M059J (cell line): Measurements from ENCODE around the gene MAP3K2. TPM values are rescaled to one million over a fixed set of nuclear protein-coding genes. Genes with fewer than 3 reads are reported as not detected.
A peak's percentile ranks its signal among the peaks of the same experiment; 100 is the strongest.
"Not testable (repeated sequence)": the region's sequence is repeated elsewhere in the genome, so short reads cannot be mapped to it uniquely, and the experiment has no call there.

Source experiments
- DNase-seq: peaks from one replicate; pipeline ENCODE4 v3.0.0-alpha.2; 2012; ENCODE audit warnings: low read depth
- total RNA-seq: library from RNA; depleted of rRNA; stranded (reverse); fragments of >200 nt; shearing (Covaris generic); gene quantifications from 2 replicates; pipeline ENCODE4 v1.2.3, GENCODE V29; 2014

Gene MAP3K2
- total RNA-seq, 1 experiment from 2014 or later = 28.8 TPM

DNA sequence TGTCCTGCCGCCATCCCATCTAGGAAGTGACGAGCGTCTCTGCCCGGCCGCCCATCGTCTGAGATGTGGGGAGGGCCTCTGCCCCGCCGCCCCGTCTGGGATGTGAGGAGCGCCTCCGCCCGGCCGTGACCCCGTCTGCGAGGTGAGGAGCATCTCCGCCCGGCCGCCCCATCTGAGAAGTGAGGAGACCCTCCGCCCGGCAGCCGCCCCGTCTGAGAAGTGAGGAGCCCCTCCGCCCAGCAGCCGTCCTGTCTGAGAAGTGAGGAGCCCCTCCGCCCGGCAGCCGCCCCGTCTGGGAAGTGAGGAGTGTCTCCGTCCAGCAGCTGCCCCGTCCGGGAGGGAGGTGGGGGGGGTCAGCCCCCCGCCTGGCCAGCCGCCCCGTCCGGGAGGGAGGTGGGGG is 34.6 kb downstream of the MAP3K2 start:
- DNase-seq = not testable (repeated sequence)

DNA sequence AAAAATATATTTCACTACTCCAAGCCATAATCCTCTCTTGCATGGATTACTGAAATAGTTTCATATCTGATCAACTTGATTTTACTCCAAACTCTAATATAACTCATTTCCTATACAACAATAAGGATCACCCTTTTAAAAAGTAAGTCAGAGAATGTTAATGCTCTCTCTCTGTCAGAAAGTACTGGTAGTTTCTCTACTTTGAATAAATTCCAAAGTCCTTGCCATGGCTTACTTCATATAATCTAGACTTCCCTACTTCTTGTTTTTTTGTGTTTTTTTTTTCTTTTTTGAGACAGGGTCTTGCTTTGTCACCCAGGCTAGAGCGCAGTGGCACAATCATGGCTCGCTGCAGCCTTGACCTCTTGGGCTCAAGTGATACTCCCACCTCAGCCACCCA is 36.2 kb downstream of the MAP3K2 start:
- no peak for DNase-seq

DNA sequence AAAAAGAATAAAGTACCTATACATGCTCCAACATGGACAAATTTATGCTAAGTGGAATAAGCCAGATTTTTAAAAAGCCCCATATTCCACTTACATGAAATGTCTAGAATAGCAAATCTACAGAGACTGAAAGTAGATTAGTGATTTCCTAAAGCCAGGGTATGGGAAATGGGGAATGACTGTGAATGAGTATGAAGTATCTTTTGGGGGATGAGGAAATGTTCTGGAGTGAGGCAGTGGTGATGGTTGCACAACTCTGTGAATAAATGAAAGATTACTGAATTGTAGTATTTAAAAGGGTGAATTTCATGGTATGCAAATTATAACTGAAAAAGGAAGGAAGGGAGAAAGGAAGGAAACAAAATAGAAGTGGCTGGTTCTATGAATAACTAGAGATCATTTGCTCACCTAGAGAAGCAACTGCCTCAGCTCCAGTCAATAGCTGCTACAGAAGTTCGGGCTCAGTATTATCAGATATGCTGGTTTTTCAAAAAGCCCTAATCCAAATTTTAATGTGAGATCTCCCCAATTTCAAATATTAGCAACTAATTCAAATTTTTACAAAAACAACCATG is 39.3 kb downstream of the MAP3K2 start:
- no peak for DNase-seq

DNA sequence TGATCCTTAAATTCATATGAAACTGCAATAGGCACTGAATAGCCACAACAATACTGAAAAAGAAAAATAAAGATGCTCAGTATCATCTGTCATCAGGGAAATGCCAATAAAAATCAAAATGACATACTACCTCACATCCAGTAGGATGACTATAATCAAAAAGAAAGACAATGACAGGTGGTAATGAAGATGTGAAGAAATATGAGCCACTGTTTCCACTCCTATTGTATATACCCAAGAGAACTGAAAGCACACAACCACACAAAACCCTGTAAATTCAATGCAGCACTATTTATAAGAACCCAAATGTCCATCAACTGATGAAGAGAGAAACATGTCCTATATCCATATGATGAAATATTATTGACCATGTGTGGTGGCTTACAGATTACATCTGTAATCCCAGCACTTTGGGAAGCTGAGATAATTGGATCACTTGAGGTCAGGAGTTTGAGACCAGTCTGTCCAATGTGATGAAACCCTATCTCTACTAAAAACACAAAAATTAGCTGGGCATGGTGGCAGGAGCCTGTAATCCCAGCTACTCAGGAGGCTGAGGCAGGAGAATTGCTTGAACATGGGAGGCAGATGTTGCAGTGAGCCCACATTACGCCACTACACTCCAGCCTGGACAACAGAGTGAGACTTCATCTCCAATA is 39.9 kb downstream of the MAP3K2 start:
- DNase-seq = no peak

DNA sequence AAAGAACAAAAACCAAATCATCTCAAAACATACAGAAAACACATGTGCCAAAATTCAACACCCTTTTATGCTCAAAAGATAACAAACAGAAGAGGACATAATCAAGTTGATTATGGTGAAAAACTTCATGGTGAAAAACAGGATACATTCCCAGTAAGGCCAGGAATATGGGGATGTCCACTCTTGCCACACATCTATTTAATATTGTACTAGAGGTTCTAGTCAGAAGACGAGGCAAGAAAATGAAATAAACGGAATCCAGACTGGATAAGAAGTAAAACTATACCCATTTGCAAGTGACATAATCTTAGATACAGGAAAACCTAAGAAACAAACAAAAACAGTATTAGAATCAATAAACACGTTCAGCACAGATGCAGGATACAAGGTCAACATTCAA is 40.8 kb downstream of the MAP3K2 start:
- no peak for DNase-seq

DNA sequence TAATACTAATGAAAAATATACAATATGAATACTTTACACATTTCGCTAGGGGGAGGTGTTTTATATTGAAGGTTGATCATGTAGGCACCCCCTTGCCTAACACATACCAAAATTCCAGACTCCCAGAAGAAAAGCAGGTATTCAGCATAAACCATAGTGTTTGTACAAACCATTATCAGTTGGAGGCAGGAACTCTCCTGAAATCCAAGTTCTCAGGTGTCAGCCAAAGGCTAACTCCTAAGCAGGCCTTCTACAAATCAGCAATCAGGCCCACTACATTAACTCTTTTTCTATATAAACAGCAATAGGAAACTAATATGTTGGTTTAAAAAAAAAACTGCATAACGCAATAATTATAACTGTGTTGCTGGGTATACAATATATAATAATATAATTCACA is 44.5 kb downstream of the MAP3K2 start:
- DNase-seq = no peak

DNA sequence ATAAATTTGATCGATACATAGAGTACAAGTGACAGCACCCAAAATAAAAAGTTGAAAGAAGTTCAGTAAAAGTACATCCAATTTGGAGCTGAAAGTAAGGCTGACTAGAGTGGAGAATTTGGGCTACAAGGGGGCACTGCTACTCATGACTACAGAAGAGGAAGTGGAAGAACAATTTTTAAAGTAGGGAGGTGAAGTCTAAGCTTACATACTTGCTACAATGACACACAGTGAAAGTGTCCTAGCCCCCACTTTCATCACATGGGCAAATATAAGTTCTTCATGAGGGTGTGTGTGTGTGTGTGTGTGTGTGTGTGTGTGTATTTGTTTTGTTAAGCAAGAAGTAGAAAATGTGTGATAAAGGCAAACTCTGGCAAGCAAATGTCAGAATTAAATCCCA is 45.7 kb downstream of the MAP3K2 start:
- no peak for DNase-seq

DNA sequence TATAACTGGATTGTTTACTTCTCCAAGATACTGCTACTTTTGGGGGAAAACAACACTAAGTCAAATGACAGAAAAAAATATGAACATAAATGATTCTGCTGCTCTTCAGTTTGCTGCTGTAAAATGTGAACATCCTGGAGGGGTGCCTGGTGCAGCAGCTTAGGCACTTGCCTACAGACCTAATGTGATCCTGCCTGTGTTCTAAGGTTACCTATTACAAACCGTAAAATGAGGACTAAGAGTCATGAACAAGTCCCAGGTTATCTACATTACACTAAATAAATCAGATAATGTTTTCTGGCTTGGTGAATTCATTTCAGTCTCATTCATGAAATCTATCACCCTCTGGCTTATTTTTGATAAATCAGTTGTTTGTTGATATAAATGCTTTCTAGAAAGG is 55.4 kb downstream of the MAP3K2 start:
- DNase-seq = no peak

DNA sequence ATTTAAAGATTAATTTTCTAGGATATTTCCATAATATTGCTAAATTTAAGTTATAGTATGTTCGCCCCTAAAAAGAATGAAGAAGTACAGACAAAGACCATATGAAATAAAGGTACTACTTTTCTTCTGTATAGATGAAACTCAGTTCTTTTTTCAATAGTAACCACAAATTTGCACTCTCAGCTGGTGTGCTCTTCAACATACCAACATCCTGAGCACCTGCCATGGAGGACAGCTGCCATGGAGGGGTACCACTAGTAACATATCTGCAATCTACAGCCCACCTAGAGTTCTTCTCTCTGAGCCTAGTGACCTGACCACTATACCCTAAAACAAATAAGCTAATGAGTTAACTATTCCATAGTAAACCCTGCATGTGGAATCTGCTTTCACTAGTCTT is 57.0 kb downstream of the MAP3K2 start:
- no peak for DNase-seq

DNA sequence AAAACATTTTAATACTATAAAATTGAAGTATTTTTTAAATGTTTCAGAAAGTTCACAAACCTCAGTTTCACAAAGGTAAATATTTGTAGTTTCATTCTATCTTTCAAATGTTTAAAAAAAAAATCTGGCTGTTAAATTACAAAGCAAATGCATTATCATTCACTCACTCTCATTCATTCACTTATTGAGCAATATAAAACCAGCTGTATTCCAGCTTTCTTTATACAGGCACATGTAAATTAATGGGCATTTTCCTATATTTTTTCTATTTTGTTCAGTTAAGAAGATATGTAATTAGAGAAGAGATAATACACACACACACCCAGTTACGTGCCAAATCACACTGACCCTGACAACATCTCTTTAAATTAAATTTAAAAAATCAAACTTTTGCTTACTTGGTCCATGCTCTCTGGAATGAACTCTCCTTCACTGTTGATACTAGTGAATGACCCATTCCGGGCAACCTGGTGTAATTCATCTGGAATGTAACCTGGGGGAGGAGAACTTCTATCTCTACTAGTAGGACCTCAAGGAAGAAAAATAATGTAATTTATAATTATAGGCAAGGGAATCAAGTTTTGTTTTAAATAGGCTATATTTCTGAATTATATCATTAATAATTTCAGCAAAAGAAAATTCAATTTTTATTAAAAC is 61.4 kb downstream of the MAP3K2 start:
- peak; percentile 6 for DNase-seq

DNA sequence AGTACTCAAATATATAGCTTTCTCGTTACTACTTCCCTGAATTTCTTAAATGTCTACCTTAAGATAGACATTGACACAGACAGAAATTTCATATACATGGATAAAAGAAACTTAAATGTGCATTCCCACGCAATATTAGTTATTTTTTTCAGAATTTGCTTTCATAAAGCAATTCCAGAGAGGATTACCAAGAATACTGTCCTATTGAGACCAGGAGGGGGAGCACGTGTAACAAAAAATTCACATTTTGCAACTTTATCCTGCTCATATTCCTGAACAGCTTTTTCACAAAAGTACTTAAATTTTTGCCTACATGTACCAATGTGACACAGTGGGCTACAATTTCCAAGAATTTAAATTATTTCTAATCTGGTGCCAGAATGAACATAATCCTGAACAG is 63.1 kb downstream of the MAP3K2 start:
- peak; percentile 45 for DNase-seq

DNA sequence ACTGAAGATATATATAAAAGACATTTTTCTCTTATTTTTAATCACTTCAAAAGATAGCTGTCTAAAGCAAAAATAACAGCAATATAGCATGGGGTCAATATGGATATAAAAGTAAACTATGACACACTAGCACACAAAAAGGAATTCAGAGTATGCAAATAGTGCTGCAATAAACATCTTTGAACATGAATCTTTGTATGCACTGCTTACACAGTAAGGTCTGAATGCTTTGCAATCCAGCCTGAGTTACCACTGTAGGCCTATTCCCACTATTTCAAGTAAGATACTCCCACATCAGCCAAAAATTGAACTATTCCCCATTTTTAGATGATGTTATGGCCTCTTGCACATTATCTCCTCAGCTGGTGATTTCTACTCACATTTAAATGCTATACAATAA is 66.5 kb downstream of the MAP3K2 start:
- DNase-seq = no peak

DNA sequence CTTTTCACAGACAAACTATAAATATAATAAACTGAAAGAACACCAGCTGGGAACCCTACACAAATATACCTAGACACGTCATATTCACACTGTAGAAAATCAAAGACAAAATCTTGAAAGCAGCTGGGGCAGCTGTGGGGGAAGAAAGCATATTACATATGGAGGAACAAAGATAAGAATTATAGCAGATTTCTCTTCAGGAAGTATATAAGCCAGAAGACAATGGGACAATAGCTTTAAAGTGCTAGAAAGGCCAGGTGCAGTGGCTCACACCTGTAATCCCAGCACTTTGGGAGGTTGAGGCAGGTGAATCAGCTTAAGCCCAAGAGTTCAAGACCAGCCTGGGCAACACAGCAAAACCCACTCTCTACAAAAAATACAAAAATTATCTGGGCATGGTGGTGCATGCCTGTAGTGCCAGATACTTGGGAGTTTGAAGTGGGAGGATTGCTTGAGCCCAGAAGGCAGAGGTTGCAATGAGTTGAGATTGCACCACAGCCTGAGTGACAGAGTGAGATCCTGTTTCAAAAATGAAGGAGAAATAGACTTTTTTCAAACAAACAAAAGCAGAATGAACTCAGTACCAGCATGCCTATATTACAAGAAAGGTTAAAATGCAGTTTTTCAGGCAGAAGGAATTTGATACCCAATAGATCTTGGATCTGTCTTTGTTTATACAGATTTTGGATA is 67.0 kb downstream of the MAP3K2 start:
- DNase-seq = no peak

DNA sequence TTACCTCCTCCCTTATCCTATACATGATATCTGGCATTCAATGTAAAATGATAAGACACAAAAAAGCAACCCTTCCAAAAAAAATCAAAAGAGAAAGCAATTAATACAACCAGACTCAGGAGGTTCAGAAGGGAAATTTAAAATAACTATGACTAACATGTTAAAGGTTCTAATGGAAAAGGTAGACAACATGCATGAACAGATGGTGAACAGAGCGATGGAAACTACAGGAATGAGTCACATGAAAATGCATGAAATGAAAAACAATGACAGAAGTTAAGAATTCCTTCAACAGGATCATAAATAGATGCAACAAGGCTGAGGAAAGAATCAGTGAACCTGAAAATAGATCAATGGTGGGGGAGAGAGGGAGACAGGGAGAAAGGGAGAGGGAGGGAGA is 67.7 kb downstream of the MAP3K2 start:
- no peak for DNase-seq

DNA sequence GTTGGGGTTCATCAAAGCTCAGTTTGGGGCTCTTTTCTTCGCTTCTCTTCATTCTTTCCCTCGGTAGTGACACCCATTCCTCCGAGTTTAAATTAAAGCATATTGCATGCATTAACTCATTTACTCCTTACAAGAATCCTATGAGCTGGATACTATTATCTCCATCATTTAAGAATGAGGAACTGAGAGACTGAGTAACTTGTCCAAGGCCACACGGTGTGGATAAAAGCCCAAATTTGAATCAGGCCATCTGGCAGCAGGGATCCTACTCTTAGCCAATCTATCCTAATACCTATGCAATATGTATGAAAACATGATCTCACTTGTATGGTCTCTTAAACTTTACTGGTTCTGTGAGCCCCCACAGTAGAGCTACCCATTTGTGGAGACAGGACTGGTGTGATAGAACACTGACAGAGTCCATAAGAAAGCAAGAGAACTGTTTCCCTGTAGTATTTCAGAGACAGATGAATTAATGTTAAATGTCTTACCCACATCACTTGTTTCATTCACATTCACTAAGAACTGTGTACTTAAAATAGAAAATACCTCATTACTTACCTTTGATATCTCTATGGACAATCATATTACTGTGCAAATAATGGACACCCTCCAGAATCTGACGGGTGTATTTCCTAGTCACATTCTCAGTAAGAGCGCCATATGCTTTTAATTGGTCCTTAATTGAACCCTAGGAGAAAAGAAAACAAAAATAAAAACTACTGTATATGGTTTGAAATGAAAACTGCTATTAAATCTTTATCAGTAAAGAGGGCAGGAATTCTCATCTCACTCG is 73.4 kb downstream of the MAP3K2 start:
- no peak for DNase-seq

DNA sequence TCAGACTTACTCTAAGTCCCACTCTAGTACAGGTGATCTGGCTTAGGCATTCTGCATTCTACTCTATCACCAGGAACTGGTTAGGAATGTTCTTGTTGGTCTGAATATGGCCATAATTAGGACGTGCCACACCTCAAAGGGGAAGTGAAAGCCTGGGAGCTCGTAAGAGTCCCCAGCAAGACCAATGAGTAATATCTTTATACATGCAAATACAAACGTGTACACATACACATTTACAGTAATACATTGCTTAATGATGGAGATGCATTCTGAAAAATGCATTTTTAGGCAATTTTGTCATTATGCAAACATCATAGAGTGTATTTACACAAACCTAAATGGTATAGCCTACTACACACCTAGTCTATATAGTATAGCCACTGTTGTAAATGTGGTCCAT is 74.4 kb downstream of the MAP3K2 start:
- DNase-seq = no peak

DNA sequence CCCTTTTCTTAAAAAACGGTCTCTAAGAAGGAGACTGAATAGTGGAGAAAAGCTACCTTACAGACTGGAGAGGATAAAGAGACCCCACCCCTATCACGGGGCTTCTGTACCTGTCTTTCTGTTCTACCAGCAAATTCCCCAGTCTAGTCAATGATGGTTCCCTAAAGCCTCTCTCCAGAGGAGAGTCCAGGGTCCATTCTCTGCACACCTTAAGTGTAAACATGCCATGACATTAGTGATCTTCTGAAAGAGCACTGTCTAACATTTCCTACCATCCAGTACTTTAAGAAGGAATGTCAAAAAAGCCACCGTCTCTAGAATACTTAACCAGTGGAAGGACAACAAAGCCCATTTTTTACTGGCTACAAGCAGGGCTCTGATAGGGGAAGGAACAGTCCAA is 76.8 kb downstream of the MAP3K2 start:
- no peak for DNase-seq

DNA sequence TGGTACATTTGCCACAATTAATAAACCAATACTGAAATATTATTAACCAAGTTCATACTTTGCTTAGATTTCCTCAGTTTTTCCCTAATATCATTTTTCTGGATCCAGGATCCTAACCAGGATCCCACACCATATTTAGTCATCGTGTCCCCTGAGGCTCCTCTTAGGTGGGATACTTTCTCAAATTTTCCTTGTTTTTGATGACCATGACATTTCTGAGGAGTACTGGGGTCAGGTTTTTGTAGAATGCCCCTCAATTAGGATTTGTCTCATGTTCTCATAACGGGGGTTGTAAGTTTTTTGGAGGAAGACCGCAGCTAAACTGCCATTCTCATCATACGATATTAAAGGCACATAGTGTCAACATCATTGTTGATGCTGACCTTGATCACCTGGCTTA is 78.3 kb downstream of the MAP3K2 start:
- no peak for DNase-seq

DNA sequence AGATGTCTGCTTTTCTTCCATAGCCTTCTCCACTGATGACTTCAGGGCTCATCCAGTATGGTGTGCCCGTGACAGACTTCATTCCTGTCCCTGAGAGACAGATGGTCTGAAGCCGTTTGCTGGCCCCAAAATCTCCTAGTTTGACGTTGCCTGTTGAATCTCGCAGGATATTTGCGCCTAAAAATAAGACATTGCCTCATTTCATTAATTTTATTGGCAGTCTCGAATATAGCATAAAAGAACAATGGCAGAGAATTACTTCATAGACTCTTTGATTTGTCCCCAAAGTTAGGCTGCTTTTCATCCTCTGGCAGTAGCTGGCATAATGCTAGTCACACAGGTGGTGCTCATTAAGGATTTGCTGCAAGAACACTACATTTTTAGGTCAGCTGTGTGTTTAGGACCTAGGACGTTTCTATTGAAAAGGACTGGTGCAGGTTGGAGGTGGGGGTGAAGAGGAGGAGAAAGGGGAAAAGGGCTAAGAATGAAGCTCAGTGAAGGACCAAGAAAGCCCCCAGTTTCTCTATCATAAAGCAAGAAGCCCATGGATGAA is 79.1 kb downstream of the MAP3K2 start:
- DNase-seq = no peak

DNA sequence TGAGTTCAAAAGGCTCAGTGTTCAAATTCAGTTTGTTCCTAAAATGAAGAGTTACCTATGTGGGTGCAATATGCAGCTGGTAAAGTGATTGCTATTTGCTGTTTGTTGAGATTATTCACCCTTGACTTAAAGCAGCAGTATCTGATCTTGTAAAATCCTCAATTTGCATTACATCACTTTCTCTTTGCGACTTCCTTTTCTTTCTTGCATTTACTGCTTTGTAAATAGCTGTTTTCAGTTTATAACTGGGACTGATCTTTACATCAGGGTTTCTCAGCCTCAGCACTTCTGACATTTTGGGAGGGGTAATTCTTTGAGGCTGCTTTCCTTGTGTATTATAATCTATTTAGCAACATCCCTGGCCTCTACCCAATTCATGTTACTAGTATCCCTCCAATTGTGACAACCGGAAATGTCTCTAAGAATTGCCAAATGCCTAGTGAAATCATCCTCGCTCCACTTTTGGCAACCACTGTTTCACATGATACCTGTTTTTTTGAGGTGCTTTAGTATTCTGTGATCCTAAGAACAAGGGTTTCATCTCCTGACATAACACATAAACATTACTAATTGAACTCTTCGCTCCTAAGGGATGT is 81.7 kb downstream of the MAP3K2 start:
- no peak for DNase-seq

DNA sequence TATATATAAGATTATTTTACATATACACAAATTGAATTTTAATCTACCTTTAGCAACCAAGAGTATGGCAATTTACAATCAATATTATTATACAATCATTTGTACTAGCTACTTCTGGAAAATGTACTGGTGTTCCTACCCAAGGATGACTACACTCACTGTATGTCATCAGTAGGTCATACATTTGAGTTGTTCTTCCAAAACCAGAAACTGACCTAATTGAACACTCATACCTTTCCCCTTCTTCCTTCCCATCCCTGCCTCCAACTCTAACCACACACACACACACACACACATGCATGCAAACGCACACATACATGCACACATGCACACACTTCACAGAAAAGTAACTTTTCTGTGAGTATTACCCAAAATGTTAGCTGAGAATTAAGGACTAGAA is 85.6 kb downstream of the MAP3K2 start:
- DNase-seq = no peak
